ENCODE results near the gene NTRK1. TPM values are rescaled to one million over a fixed set of nuclear protein-coding genes. Genes with fewer than 3 reads are reported as not detected.

Gene NTRK1
- total and polyA plus RNA-seq, 2 donors (not counting 1 experiment from before 2014, with no cell fraction given): not detected

GRCh38 chr1:156901966-156902915, 41.6 kb downstream of the NTRK1 start:
- Histone ChIP-seq H3K36me3 (ENCODE audit: control insufficient read depth, insufficient read depth, low read length) (peaks cover 20% of the 10 kb centered on the region), H3K27me3 (ENCODE audit: control insufficient read depth, insufficient read depth, low read length) (no peaks in the 10 kb centered on the region), H4K20me1 (ENCODE audit: control insufficient read depth, extremely low read depth, insufficient read depth, low read length) (no peaks in the 10 kb centered on the region), H3K4me2 (ENCODE audit: extremely low read depth, insufficient read depth, low read length) (peak overlapping the region; percentile 45), H3K4me1 (ENCODE audit: control insufficient read depth, extremely low read depth, insufficient read depth, low read length) (peaks cover 72% of the 10 kb centered on the region), H3K9me3 (ENCODE audit: control insufficient read depth, insufficient read depth, low read depth, low read length) (no peaks in the 10 kb centered on the region), H3K9ac (ENCODE audit: insufficient read depth, low read length) (peak overlapping the region; percentile 53), H3K79me2 (ENCODE audit: control insufficient read depth, insufficient read depth, low read length) (peaks cover 80% of the 10 kb centered on the region), H2AFZ (ENCODE audit: low read length) (no peak overlapping the region), H3K4me3 (replicated peaks in 1 of 4; ENCODE audit: control extremely low read depth in 1 of 4, insufficient read depth in 1 of 4, low read depth in 3 of 4, low read length in 4 of 4) (no peak overlapping the region), H3K27ac (ENCODE audit: insufficient read depth, low read length) (peak overlapping the region; percentile 65)
- TF ChIP-seq CTCF (conservative IDR thresholded peaks at IDR 0.05 in 1 of 2, IDR thresholded peaks at IDR 0.05 in 1 of 2; ENCODE audit: low read depth in 1 of 2, low read length in 2 of 2) (no peak), EZH2 (IDR thresholded peaks at IDR 0.05; ENCODE audit: low read length, missing control alignments) (no peak)
- no peak for DNase-seq (ENCODE audit: low read depth in 2 of 2)

GRCh38 chr1:156903328-156904091, 42.8 kb downstream of the NTRK1 start:
- Histone ChIP-seq H3K9me3 (ENCODE audit: control insufficient read depth, insufficient read depth, low read depth, low read length) (no peaks in the 10 kb centered on the region), H2AFZ (ENCODE audit: low read length) (no peak overlapping the region), H3K27me3 (ENCODE audit: control insufficient read depth, insufficient read depth, low read length) (no peaks in the 10 kb centered on the region), H3K27ac (ENCODE audit: insufficient read depth, low read length) (peak overlapping the region; percentile 65), H3K4me1 (ENCODE audit: control insufficient read depth, extremely low read depth, insufficient read depth, low read length) (peaks cover 64% of the 10 kb centered on the region), H3K4me2 (ENCODE audit: extremely low read depth, insufficient read depth, low read length) (no peak overlapping the region), H3K4me3 (replicated peaks in 1 of 4; ENCODE audit: control extremely low read depth in 1 of 4, insufficient read depth in 1 of 4, low read depth in 3 of 4, low read length in 4 of 4) (no peak overlapping the region), H3K9ac (ENCODE audit: insufficient read depth, low read length) (peak overlapping the region; percentile 33), H3K36me3 (ENCODE audit: control insufficient read depth, insufficient read depth, low read length) (peaks cover 23% of the 10 kb centered on the region), H3K79me2 (ENCODE audit: control insufficient read depth, insufficient read depth, low read length) (peaks cover 69% of the 10 kb centered on the region), H4K20me1 (ENCODE audit: control insufficient read depth, extremely low read depth, insufficient read depth, low read length) (no peaks in the 10 kb centered on the region)
- no peak for TF ChIP-seq CTCF (conservative IDR thresholded peaks at IDR 0.05 in 1 of 2, IDR thresholded peaks at IDR 0.05 in 1 of 2; ENCODE audit: low read depth in 1 of 2, low read length in 2 of 2)
- no peak for TF ChIP-seq EZH2 (IDR thresholded peaks at IDR 0.05; ENCODE audit: low read length, missing control alignments)
- DNase-seq (ENCODE audit: low read depth in 2 of 2): no peak
